ENCODE measurements around the gene PCNX2.

DNA sequence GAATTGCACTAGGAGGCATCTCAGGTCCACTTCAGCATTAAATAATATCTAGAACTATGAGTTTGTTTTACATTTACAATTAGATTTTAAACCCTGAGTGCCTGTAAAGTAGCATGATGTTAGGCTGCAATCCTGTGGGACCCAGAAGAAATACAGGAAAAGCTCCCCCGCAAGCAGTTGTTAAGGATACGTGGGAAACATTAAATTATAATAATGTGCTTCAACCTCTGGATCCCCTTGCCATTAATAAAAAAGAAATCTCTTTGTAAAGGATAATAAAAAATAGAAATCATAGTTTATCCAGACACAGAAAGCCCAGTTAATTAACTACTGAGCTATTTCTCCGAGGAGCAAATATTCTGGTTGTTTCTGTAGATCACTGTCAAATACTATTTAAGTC is 106.0 kb downstream of the PCNX2 start:
- no peak for TF ChIP-seq POLR2AphosphoS5 (IDR thresholded peaks at IDR 0.05; ENCODE audit: low read depth, low read length)
- no peak for TF ChIP-seq REST (IDR thresholded peaks at IDR 0.05; ENCODE audit: insufficient read depth in 1 of 2, low read depth in 2 of 2, low read length in 2 of 2)

Data from PFSK-1 (cell line).